ENCODE results near the gene CYTL1.

Gene CYTL1

DNA sequence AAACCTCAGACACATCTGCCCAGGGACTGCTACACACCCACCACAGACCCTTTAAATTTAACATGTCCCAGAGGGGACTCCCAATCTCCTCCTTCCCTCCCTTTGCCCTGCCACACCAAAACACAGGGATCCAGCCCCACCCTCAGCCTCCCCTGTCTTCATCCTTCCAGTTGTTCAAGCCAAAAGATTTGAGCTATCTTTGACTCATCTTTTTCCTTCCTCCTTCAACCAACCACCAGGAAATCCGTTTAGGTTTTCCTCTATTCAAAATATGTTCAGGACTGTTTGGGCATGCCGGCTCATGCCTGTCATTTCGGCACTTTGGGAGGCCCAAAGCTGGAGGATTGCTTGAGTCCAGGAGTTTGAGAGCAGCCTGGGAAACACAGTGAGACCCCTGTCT, 25.1 kb upstream of the CYTL1 start:
- no peak for ATAC-seq (replicated peaks; ENCODE audit: extremely low read depth, poor library complexity, severe bottlenecking)
- DNase-seq (ENCODE audit: low spot score in 2 of 2), result no peak
- H3K36me3 Mint-ChIP-seq (ENCODE audit: insufficient read depth), result no peaks in the 10 kb centered on the region
- peaks cover 71% of the 10 kb centered on the region for H3K27me3 Mint-ChIP-seq
- no peak overlapping the region for H3K4me3 Mint-ChIP-seq
- H3K9me3 Mint-ChIP-seq, result no peaks in the 10 kb centered on the region
- H3K27ac Mint-ChIP-seq (ENCODE audit: low read depth), result no peak overlapping the region
- peaks cover 6% of the 10 kb centered on the region for H3K4me1 Mint-ChIP-seq

DNA sequence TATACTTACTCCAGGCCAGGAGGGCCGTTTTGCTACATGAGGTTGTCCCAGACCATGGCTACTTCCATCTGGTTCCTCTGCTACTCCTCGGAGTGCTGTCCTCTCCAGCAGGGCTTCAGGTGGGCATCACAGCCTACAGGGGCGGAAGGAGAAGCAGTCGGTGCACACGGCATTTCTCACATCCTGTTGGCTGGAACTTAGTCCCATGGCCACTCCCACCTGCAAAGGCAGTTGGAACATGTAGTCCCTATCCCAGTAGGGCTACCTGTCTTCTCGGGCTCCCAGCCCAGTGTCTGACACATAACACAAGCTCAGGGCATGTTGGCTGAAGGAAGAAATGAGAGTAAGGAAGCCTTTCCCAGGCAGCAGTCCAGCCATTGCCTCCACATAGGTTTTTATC, 24.3 kb upstream of the CYTL1 start:
- Mint-ChIP-seq H3K27ac (ENCODE audit: low read depth) (no peak overlapping the region), H3K4me1 (peaks cover 6% of the 10 kb centered on the region), H3K27me3 (peaks cover 64% of the 10 kb centered on the region), H3K36me3 (ENCODE audit: insufficient read depth) (no peaks in the 10 kb centered on the region), H3K9me3 (no peaks in the 10 kb centered on the region), H3K4me3 (no peak overlapping the region)
- no peak for ATAC-seq (replicated peaks; ENCODE audit: extremely low read depth, poor library complexity, severe bottlenecking)
- no peak for DNase-seq (ENCODE audit: low spot score in 2 of 2)

DNA sequence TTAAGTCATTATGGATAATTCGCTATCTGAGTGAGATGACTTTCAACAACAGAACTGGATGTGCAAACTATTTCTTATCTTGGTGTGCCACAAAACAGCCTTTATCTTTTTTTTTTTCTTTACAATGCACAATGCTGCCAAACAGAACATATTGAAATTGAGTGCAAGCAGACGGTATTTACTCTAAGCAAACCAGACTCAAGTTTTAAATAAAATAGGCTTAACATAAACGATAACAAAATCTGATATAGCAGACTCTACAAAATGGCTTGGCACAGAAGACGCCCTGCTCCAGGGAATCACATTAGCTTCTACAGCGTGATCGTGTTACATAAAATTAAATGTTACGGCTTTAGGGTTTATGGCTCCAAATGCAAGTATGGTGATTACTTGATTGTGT, 22.4 kb upstream of the CYTL1 start:
- Mint-ChIP-seq H3K27ac (ENCODE audit: low read depth) (no peak overlapping the region), H3K4me1 (peaks cover 6% of the 10 kb centered on the region), H3K36me3 (ENCODE audit: insufficient read depth) (no peaks in the 10 kb centered on the region), H3K27me3 (peaks cover 48% of the 10 kb centered on the region), H3K4me3 (no peak overlapping the region), H3K9me3 (no peaks in the 10 kb centered on the region)
- DNase-seq (ENCODE audit: low spot score in 2 of 2) (no peak), ATAC-seq (replicated peaks; ENCODE audit: extremely low read depth, poor library complexity, severe bottlenecking) (no peak)

DNA sequence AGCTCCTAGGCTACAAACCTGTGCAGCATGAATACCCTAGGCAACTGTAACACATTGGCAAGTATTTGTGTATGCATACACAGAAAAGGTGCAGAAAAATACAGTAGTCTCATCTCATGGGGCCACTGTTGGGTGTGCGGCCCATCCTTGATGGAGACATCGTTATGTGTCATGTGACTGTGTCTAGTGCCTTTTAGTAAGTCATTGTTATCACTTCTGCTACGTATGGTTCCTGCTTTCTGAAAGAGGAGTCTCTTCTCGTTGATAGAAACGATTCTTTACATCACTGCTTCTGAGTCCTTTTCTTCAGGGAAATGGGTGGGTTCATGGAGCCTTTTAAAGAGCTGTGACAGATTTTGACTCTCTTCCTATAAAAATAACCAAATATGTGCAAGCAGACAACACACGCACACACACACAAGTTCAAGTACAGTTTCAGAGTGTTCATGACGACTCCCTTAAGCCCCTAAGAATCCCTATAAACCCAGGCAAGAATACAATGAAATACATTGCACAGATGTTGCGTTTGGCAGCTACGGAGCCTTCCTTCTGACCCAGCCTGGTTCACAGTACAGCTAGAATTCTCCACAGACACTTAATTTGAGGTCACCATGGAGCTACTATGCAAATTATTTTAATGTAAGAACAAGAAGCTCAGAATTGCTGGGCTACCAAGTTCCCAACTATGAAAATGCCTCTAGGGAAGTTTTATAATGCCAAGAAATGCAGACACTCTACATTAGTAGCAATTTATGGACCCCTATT, 21.8 kb upstream of the CYTL1 start:
- DNase-seq (ENCODE audit: low spot score in 2 of 2) (no peak), ATAC-seq (replicated peaks; ENCODE audit: extremely low read depth, poor library complexity, severe bottlenecking) (no peak)
- Mint-ChIP-seq H3K9me3 (no peaks in the 10 kb centered on the region), H3K36me3 (ENCODE audit: insufficient read depth) (no peaks in the 10 kb centered on the region), H3K4me3 (no peak overlapping the region), H3K4me1 (peaks cover 6% of the 10 kb centered on the region), H3K27ac (ENCODE audit: low read depth) (no peak overlapping the region), H3K27me3 (peaks cover 41% of the 10 kb centered on the region)

DNA sequence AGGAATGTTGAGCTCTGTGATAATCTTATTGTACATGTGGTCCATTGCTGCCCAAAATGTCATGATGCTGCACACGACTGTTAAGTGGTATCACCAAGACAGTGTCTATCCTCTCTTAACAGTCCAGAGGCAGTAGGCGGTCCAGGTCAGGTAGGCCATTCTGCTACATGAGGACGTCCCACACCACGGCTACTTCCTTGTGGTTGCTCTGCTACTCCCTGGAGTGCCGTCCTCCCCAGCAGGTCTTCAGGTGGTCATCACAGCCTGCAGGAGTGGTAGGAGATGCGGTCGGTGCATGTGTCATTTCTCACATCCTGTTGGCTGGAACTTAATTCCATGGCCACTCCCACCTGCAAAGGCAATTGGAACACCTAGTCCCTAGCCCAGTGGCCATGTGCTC, 20.5 kb upstream of the CYTL1 start:
- DNase-seq (ENCODE audit: low spot score in 2 of 2) (no peak), ATAC-seq (replicated peaks; ENCODE audit: extremely low read depth, poor library complexity, severe bottlenecking) (no peak)
- Mint-ChIP-seq H3K27me3 (peaks cover 29% of the 10 kb centered on the region), H3K36me3 (ENCODE audit: insufficient read depth) (no peaks in the 10 kb centered on the region), H3K9me3 (no peaks in the 10 kb centered on the region), H3K4me3 (no peak overlapping the region), H3K27ac (ENCODE audit: low read depth) (no peak overlapping the region), H3K4me1 (no peaks in the 10 kb centered on the region)

DNA sequence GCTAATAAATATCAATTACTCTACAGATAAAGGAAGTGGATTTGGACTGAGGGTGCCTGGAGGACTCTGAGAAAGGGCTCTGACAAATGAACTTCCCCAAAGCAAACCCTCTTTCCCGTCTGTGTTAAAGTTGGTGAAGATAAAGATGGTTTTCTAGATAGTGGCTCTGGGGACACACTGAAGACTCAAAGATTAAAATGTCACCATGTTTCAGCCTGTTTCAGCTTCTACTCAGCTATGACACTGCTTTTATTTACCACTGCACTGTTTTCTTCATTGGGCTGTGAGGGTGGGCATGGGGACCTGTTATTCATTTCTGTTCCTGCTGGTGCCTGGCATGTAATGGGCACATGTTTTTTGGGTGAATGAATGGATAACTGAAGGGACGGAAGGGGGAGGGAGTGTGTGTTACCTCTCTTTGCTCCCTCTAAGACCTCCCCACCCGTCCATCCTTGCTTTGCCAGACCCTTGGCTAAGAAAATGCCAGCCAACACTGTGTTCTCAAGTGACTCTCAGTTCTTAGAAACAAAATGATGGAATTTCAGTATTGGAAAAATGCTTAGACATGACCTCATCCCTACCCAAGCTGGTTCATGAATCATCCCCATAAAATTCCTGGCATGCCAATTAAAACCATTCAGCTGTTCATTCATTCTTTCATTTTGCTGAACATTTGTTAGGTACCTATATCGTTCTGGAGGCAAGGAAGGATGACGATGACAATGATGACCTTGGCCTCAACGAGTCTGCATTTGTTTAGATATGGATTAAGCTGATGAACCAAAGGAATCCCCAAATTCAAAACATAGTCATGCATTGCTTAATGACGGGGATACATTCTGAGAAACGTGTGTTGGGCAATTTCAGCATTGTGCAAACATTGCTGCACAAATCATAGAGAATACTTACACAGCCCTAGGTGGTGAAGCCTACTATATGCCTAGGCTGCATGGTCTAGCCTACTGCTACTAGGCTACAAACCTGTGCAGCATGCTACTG, 18.6 kb upstream of the CYTL1 start:
- Mint-ChIP-seq H3K27me3 (peaks cover 25% of the 10 kb centered on the region), H3K27ac (ENCODE audit: low read depth) (no peak overlapping the region), H3K9me3 (no peaks in the 10 kb centered on the region), H3K4me1 (peaks cover 5% of the 10 kb centered on the region), H3K36me3 (ENCODE audit: insufficient read depth) (no peaks in the 10 kb centered on the region), H3K4me3 (no peak overlapping the region)
- no peak for ATAC-seq (replicated peaks; ENCODE audit: extremely low read depth, poor library complexity, severe bottlenecking)
- no peak for DNase-seq (ENCODE audit: low spot score in 2 of 2)

DNA sequence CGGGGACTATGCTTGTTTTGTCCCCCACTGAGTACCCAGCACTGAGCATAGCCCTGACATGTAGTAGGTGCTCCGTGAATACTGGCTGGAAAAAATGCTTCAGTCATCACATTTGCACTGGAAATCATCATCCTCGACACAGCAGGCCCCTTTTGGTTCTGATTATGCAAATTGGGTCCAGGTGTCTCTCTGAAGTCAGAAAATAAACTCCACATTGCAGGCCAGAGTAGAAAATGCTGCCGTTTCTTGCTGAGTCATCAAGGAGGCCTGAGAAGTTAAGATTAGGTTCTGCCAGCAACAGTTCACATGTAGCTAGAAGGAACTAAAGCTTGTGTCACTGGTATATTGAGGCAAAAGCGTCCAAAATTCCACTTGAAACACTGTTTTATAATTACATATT, 17.0 kb upstream of the CYTL1 start:
- Mint-ChIP-seq H3K4me1 (peaks cover 5% of the 10 kb centered on the region), H3K36me3 (ENCODE audit: insufficient read depth) (no peaks in the 10 kb centered on the region), H3K27me3 (peaks cover 30% of the 10 kb centered on the region), H3K27ac (ENCODE audit: low read depth) (no peak overlapping the region), H3K9me3 (no peaks in the 10 kb centered on the region), H3K4me3 (no peak overlapping the region)
- DNase-seq (ENCODE audit: low spot score in 2 of 2) (no peak), ATAC-seq (replicated peaks; ENCODE audit: extremely low read depth, poor library complexity, severe bottlenecking) (no peak)

DNA sequence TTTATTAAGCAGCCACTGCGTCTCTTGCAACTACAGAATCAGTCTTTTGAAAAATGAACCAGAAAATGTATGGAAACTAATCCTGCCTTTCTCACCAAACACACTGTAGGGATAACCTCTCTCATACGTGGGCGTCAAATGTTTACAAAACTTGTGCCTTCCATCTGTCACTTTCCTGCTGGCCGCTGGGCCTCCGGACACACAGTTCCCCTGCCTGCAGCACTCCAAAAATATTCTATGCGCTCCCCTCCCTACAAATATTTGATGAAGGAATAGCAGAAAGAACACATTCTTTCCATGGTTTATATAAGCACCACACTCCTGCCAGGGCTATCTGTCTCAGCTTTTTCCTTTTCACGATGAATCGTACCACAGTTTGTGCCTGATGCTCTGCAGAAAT, 14.9 kb upstream of the CYTL1 start:
- Mint-ChIP-seq H3K9me3 (no peaks in the 10 kb centered on the region), H3K4me1 (peaks cover 5% of the 10 kb centered on the region), H3K4me3 (no peak overlapping the region), H3K36me3 (ENCODE audit: insufficient read depth) (no peaks in the 10 kb centered on the region), H3K27ac (ENCODE audit: low read depth) (no peak overlapping the region), H3K27me3 (peaks cover 39% of the 10 kb centered on the region)
- no peak for ATAC-seq (replicated peaks; ENCODE audit: extremely low read depth, poor library complexity, severe bottlenecking)
- no peak for DNase-seq (ENCODE audit: low spot score in 2 of 2)

DNA sequence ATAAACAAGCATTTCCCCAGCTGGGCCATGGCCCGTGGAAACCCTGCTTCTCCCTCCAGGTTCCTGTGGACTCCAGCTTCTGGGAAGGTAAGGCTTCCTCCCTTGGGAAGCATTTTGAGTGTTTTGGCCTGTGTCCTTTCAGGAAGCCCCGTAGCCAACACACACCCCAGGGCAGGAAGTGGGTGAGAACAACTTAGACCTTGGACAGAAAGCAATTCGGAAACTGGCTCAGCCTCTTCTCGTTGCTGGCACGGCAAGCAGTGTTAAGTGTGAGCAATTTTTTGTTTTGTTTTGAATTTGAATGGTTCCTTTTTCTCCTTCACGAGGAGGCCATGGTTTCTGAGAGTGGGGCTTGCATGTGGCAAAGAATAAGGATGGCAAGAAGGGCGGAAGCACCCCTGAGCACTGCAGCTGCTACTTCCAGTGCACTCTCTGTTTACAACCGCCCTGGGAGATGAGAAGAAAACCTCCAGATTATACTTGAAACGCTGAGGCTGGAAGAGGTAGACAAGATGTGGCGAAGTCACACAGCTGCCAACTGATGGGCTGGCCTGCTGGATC, 14.1 kb upstream of the CYTL1 start:
- no peak for ATAC-seq (replicated peaks; ENCODE audit: extremely low read depth, poor library complexity, severe bottlenecking)
- H3K27ac Mint-ChIP-seq (ENCODE audit: low read depth), result no peak overlapping the region
- H3K9me3 Mint-ChIP-seq, result no peaks in the 10 kb centered on the region
- H3K4me3 Mint-ChIP-seq, result no peak overlapping the region
- DNase-seq (ENCODE audit: low spot score in 2 of 2), result no peak
- peaks cover 5% of the 10 kb centered on the region for H3K4me1 Mint-ChIP-seq
- H3K27me3 Mint-ChIP-seq, result peaks cover 47% of the 10 kb centered on the region
- no peaks in the 10 kb centered on the region for H3K36me3 Mint-ChIP-seq (ENCODE audit: insufficient read depth)

DNA sequence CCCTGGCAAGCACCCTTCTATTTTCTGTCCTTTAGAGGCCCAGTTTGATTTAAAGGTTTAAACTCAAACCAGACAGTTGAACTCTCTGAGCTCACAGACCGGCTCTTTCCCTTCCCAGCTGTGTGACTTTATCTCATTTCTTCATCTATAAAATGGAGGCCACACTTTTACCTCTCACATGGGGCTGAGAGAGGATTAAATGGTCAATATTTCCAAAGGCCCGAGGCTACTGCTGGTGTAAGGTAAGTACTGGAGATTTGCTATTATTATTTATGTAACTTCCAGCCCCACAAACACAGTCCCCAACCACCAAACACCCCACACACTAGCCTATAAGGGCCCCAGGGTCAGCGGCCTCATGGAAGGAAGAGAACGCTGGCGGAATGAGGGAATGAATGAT, 13.6 kb upstream of the CYTL1 start:
- no peak overlapping the region for H3K27ac Mint-ChIP-seq (ENCODE audit: low read depth)
- no peaks in the 10 kb centered on the region for H3K9me3 Mint-ChIP-seq
- H3K36me3 Mint-ChIP-seq (ENCODE audit: insufficient read depth), result no peaks in the 10 kb centered on the region
- H3K27me3 Mint-ChIP-seq, result peaks cover 50% of the 10 kb centered on the region
- ATAC-seq (replicated peaks; ENCODE audit: extremely low read depth, poor library complexity, severe bottlenecking), result no peak
- no peak overlapping the region for H3K4me3 Mint-ChIP-seq
- H3K4me1 Mint-ChIP-seq, result peaks cover 5% of the 10 kb centered on the region
- DNase-seq (ENCODE audit: low spot score in 2 of 2), result no peak

DNA sequence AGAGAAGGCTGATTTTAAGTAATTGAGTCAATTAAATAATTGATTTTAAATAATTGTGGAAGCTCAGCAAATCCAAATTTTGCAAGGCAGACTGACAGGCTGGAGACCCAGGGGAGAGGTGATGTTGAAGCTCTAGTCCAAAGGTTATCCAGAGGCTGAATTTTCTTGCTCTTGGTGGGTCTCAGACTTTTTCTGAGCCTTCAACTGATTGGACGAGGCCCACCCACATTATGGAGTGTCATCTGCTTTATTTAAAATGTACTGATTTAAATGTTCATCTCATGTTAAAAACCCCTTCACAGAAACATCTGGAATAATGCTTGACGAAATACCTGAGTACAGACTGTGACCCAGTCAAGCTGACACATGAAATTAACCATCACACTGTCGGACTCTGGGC, 11.7 kb upstream of the CYTL1 start:
- DNase-seq (ENCODE audit: low spot score in 2 of 2), result no peak
- peaks cover 62% of the 10 kb centered on the region for H3K27me3 Mint-ChIP-seq
- no peak for ATAC-seq (replicated peaks; ENCODE audit: extremely low read depth, poor library complexity, severe bottlenecking)
- H3K27ac Mint-ChIP-seq (ENCODE audit: low read depth), result no peak overlapping the region
- H3K4me3 Mint-ChIP-seq, result no peak overlapping the region
- no peaks in the 10 kb centered on the region for H3K36me3 Mint-ChIP-seq (ENCODE audit: insufficient read depth)
- peaks cover 5% of the 10 kb centered on the region for H3K4me1 Mint-ChIP-seq
- no peaks in the 10 kb centered on the region for H3K9me3 Mint-ChIP-seq

DNA sequence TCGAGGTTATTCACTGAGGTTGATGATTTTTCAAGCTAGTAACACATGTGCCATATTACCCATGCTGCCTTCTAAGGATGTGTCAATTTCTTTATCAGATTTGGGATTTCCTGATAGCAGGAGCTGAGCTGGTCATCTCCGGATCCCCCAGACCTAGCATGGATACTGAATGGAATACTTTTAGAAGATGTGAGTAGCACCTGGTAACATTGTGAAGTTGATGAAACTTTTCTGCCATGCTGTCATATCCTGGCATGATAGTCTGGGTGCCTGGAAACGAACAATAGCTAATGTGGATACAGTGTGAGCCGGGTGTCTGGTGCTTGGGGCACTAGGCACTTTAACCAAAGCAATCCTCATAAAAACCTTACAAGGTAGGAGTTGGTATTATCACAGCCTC, 11.0 kb upstream of the CYTL1 start:
- Mint-ChIP-seq H3K9me3 (no peaks in the 10 kb centered on the region), H3K4me1 (peaks cover 5% of the 10 kb centered on the region), H3K4me3 (no peak overlapping the region), H3K36me3 (ENCODE audit: insufficient read depth) (no peaks in the 10 kb centered on the region), H3K27me3 (peaks cover 69% of the 10 kb centered on the region), H3K27ac (ENCODE audit: low read depth) (no peak overlapping the region)
- DNase-seq (ENCODE audit: low spot score in 2 of 2), result no peak
- no peak for ATAC-seq (replicated peaks; ENCODE audit: extremely low read depth, poor library complexity, severe bottlenecking)
